Endothelial cell of umbilical vein (primary cell): Measurements from ENCODE around the gene PLCG2. TPM values are rescaled to one million over a fixed set of nuclear protein-coding genes. Genes with fewer than 3 reads are reported as not detected.

ENCODE experiments used
- BruUV-seq: library from RNA; stranded (reverse); fragments of 400-500 nt; replicated peaks from 2 replicates; lab custom pipeline; 2021; lab: Mats Ljungman, UMichigan
- CTCF ChIA-PET: fragments of 300-600, 350-600 bp; sonication (Branson Sonifier 250); formaldehyde crosslinking; loops from one replicate; lab custom pipeline; 2021; ENCODE audit warnings: antibody characterized with exemption, inconsistent platforms; lab: Charles Lee
- POLR2A ChIA-PET: fragments of 300-600, 350-600 bp; sonication (Branson Sonifier 250); formaldehyde crosslinking; loops from one replicate; lab custom pipeline; 2021; ENCODE audit warnings: antibody characterized with exemption, inconsistent platforms; lab: Charles Lee
- DNase-seq: peaks from one replicate; pipeline ENCODE4 v3.0.0-alpha.2; 2011; ENCODE audit warnings: low read depth, low spot score
- FAIRE-seq: peaks from 2 replicates; lab custom pipeline; 2011; peaks lifted over from hg19 to GRCh38; lab: Jason Lieb, UNC
- H2AFZ ChIP-seq: 2 replicates; pipeline ENCODE4 v1.6.0; 2012; ENCODE audit warnings: low read depth, low read length, control low read depth, inconsistent platforms
- H3K27ac ChIP-seq: 2 replicates; pipeline ENCODE4 v1.5.1; 2011; ENCODE audit warnings: low read depth, mild to moderate bottlenecking, control low read depth, low read length, moderate library complexity; ENCODE audit not compliant: insufficient read depth
- H3K27me3 ChIP-seq, 2 experiments: 2 replicates each; pipeline versions ENCODE4 v1.6.0 to v1.6.1; 2011; ENCODE audit warnings: low read length in 2 of 2, mixed read lengths in 1 of 2; ENCODE audit not compliant: control insufficient read depth in 2 of 2, insufficient read depth in 2 of 2
- H3K36me3 ChIP-seq, 2 experiments: 2 replicates in 1 of 2; 3 replicates in 1 of 2; pipeline ENCODE4 v1.5.1; 2011; ENCODE audit warnings: low read length in 2 of 2, mild to moderate bottlenecking in 1 of 2, moderate library complexity in 1 of 2; ENCODE audit not compliant: control insufficient read depth in 2 of 2, insufficient read depth in 2 of 2; ENCODE audit errors: extremely low read depth in 1 of 2
- H3K4me1 ChIP-seq: 3 replicates; pipeline ENCODE4 v1.5.1; 2011; ENCODE audit warnings: mild to moderate bottlenecking, low read length; ENCODE audit not compliant: control insufficient read depth, insufficient read depth; ENCODE audit errors: extremely low read depth
- H3K4me2 ChIP-seq: 2 replicates; pipeline ENCODE4 v1.6.1; 2011; ENCODE audit warnings: low read length, control low read depth, mixed read lengths; ENCODE audit not compliant: insufficient read depth
- H3K4me3 ChIP-seq, 3 experiments: fragments of 200-600 bp in 1 of 3; sonication (generic), shearing (Covaris generic) in 1 of 3; replicated peaks in 1 of 3; 2 replicates each; pipeline ENCODE4 v1.5.1; 2011 to 2016; ENCODE audit warnings: control low read depth in 3 of 3, low read length in 3 of 3, mild to moderate bottlenecking in 2 of 3, inconsistent platforms in 1 of 3, low read depth in 1 of 3, moderate library complexity in 1 of 3; ENCODE audit not compliant: insufficient read depth in 1 of 3
- H3K79me2 ChIP-seq: 2 replicates; pipeline ENCODE4 v1.6.0; 2012; ENCODE audit warnings: low read length, inconsistent platforms; ENCODE audit not compliant: control insufficient read depth, insufficient read depth
- H3K9ac ChIP-seq: replicated peaks from 2 replicates; pipeline ENCODE3; 2011; ENCODE audit warnings: low read length, control low read depth; ENCODE audit not compliant: insufficient read depth; ENCODE audit errors: extremely low read depth
- H3K9me1 ChIP-seq: replicated peaks from 3 replicates; pipeline ENCODE4 v1.6.0; 2011; ENCODE audit warnings: mild to moderate bottlenecking, low read length; ENCODE audit not compliant: control insufficient read depth, insufficient read depth; ENCODE audit errors: extremely low read depth
- H3K9me3 ChIP-seq: replicated peaks from 2 replicates; pipeline ENCODE4 v1.5.1; 2012; ENCODE audit warnings: low read length, inconsistent platforms; ENCODE audit not compliant: control insufficient read depth, insufficient read depth
- H4K20me1 ChIP-seq: replicated peaks from 2 replicates; pipeline ENCODE3; 2011; ENCODE audit warnings: mild to moderate bottlenecking, low read length; ENCODE audit not compliant: control insufficient read depth, insufficient read depth; ENCODE audit errors: extremely low read depth
- EZH2 ChIP-seq: IDR thresholded peaks from 2 replicates; pipeline ENCODE4 v1.6.1; 2012; ENCODE audit warnings: borderline replicate concordance, low read depth, mild to moderate bottlenecking, moderate library complexity, low read length, inconsistent platforms; ENCODE audit not compliant: severe bottlenecking
- FOS ChIP-seq: IDR thresholded peaks from 2 replicates; pipeline ENCODE4 v1.6.1; 2011; ENCODE audit warnings: mild to moderate bottlenecking, low read length, moderate library complexity, borderline replicate concordance; ENCODE audit not compliant: insufficient read depth
- GATA2 ChIP-seq: IDR thresholded peaks from 2 replicates; pipeline ENCODE4 v1.7.0; 2011; ENCODE audit warnings: low read depth, mild to moderate bottlenecking, moderate library complexity, mixed read lengths, low read length; ENCODE audit not compliant: insufficient read length, insufficient read depth
- JUN ChIP-seq: IDR thresholded peaks from 2 replicates; pipeline ENCODE4 v1.6.1; 2011; ENCODE audit warnings: borderline replicate concordance, low read depth; ENCODE audit not compliant: insufficient read length, insufficient read depth
- MYC ChIP-seq: IDR thresholded peaks from one replicate; pipeline ENCODE4 v1.6.1; 2011; ENCODE audit warnings: mild to moderate bottlenecking, low read depth, low read length
- POLR2A ChIP-seq: IDR thresholded peaks from 2 replicates; pipeline ENCODE4 v1.6.1; 2012; ENCODE audit warnings: low read depth, mild to moderate bottlenecking, control low read depth, low read length
- POLR2AphosphoS5 ChIP-seq: IDR thresholded peaks from 2 replicates; pipeline ENCODE4 v1.6.1; 2012; ENCODE audit warnings: low read depth, mild to moderate bottlenecking, control low read depth, low read length, moderate library complexity; ENCODE audit not compliant: insufficient read depth
- dilution Hi-C: fragments of 300-500 bp; cut with MboI; formaldehyde crosslinking; loops from one replicate; pipeline ENCODE4 v1.15.0; 2019; ENCODE audit warnings: low sequenced_read_pairs; ENCODE audit not compliant: extremely low pct_ligation_motif_present
- intact Hi-C: fragments of 100-400 bp; cut with micrococcal nuclease; formaldehyde crosslinking; loops from one replicate; pipeline ENCODE4 v1.10.0; 2022
- polyA plus RNA-seq, 4 experiments: library from polyadenylated mRNA; depleted of rRNA in 3 of 4; stranded (reverse) in 3 of 4; unstranded in 1 of 4; fragments of >200 nt; gene quantifications; 2 replicates each; pipeline versions ENCODE4 v1.2.1 to v1.2.3, GENCODE V29; 2011 to 2012; ENCODE audit warnings: missing spikeins in 1 of 4
- total RNA-seq: library from RNA; stranded (reverse); gene quantifications from 2 replicates; pipeline ENCODE4 v1.2.3, GENCODE V29; 2021
- TF ChIP-seq, protein P1 (sequence below): IDR thresholded peaks from 2 replicates; pipeline ENCODE4 v1.6.1; 2011; ENCODE audit not compliant: insufficient read depth, insufficient read length
- TF ChIP-seq, protein P2 (sequence below), 2 donors: IDR thresholded peaks; 1 replicate in 1 of 2; 2 replicates in 1 of 2; pipeline ENCODE4 v1.5.1; 2011; ENCODE audit warnings: low read length in 2 of 2, mild to moderate bottlenecking in 2 of 2, moderate library complexity in 2 of 2, control low read depth in 1 of 2, inconsistent platforms in 1 of 2, low read depth in 1 of 2; ENCODE audit not compliant: insufficient read depth in 1 of 2; ENCODE audit errors: extremely low read depth in 1 of 2

Gene PLCG2
- total and polyA plus RNA-seq, 2 donors (not counting 3 experiments of a cell fraction or from before 2014, with no cell fraction given) = 10.8 to 13.6 TPM

DNA sequence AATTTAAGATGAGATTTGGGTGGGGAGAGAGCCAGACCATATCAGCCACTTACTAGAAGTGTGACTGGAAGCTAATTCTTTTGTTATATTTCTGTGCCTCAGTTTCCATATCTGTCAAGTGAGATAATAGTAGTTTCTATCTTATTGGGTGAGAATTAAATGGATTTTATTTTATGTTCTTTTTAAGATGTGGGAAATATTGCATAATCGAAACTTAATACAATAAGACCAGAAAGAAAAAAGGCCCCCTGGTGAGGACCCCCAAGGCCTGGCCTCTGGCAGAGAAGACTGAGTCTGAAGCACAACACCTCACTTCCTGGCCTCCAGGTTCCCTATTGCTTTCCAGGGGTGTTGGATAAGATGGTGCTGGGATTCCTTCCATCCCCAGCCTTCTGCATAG, 13.7 kb downstream of the PLCG2 start:
- intact Hi-C loops (no loop called here), dilution Hi-C loops (no loop called here)
- H3K9me3 ChIP-seq = no peaks in the 10 kb centered on the region
- no peaks in the 10 kb centered on the region for H3K9me1 ChIP-seq
- no peak overlapping the region for H3K27ac ChIP-seq
- no TSS peak for BruUV-seq
- ChIA-PET POLR2A (no interaction called here), CTCF (no interaction called here)
- TF ChIP-seq FOS (no peak), GATA2 (no peak), MYC (no peak), POLR2AphosphoS5 (no peak), POLR2A (no peak), JUN (no peak), EZH2 (no peak)
- TF ChIP-seq, protein P1, sequence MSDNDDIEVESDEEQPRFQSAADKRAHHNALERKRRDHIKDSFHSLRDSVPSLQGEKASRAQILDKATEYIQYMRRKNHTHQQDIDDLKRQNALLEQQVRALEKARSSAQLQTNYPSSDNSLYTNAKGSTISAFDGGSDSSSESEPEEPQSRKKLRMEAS = no peak
- TF ChIP-seq, protein P2, sequence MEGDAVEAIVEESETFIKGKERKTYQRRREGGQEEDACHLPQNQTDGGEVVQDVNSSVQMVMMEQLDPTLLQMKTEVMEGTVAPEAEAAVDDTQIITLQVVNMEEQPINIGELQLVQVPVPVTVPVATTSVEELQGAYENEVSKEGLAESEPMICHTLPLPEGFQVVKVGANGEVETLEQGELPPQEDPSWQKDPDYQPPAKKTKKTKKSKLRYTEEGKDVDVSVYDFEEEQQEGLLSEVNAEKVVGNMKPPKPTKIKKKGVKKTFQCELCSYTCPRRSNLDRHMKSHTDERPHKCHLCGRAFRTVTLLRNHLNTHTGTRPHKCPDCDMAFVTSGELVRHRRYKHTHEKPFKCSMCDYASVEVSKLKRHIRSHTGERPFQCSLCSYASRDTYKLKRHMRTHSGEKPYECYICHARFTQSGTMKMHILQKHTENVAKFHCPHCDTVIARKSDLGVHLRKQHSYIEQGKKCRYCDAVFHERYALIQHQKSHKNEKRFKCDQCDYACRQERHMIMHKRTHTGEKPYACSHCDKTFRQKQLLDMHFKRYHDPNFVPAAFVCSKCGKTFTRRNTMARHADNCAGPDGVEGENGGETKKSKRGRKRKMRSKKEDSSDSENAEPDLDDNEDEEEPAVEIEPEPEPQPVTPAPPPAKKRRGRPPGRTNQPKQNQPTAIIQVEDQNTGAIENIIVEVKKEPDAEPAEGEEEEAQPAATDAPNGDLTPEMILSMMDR (IDR thresholded peaks at IDR 0.05; ENCODE audit: extremely low read depth in 1 of 2, insufficient read depth in 1 of 2, low read depth in 1 of 2, low read length in 2 of 2) = no peak
- FAIRE-seq (no peak), DNase-seq (no peak)
- no peak overlapping the region for H3K4me2 ChIP-seq
- no peaks in the 10 kb centered on the region for H3K36me3 ChIP-seq
- no peak overlapping the region for H2AFZ ChIP-seq
- H3K79me2 ChIP-seq = no peaks in the 10 kb centered on the region
- no peaks in the 10 kb centered on the region for H4K20me1 ChIP-seq
- H3K27me3 ChIP-seq = no peaks in the 10 kb centered on the region
- no peak overlapping the region for H3K4me3 ChIP-seq
- H3K4me1 ChIP-seq = no peaks in the 10 kb centered on the region
- no peak overlapping the region for H3K9ac ChIP-seq
